HS-27A (cell line): ENCODE measurements around the gene LGALS7.

Experiments
- DNase-seq: peaks from one replicate; pipeline ENCODE4 v3.0.0-alpha.2; 2012; ENCODE audit warnings: low read depth, missing footprints

LGALS7 gene

DNA sequence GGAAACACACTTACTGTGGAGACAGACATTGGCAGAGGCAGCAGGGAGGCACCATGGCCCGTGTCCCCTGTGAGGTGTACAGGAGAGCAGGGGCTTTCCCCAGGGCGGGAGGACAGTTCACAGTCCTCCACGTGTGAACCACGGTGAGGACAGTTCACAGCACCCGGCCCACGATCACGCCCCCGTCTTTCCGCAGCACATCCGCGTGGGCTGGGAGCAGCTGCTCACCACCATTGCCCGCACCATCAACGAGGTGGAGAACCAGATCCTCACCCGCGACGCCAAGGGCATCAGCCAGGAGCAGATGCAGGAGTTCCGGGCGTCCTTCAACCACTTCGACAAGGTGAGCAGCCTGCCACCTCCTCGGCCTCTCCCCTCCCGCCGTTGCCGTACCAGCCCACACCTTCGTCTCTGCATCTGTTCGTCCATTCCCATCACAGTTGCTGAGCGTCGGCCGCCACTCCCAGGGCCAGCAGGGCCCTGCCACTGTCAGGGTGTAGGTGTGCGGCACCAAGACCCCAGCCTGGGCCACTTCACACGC lies 46.5 kb downstream of the LGALS7 start:
- no peak for DNase-seq

DNA sequence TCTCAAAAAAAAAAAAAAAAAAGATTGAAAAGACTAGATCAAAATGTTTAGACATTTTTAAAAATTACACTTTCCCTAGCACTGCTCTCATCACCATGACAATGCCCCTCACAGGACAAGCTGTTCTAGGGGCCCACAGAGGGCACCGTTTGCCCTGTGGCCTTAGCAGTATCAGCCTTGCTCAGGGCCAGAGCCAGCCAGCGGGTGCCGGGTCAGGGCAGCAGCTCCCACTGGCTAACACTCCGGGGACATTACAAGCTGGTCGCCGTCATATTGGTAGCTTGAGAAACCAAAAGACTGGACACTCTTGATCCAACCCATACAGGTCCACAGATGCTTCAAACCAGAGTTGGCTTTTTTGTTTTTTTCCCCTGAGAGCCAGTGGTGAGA lies 47.0 kb downstream of the LGALS7 start:
- no peak for DNase-seq

DNA sequence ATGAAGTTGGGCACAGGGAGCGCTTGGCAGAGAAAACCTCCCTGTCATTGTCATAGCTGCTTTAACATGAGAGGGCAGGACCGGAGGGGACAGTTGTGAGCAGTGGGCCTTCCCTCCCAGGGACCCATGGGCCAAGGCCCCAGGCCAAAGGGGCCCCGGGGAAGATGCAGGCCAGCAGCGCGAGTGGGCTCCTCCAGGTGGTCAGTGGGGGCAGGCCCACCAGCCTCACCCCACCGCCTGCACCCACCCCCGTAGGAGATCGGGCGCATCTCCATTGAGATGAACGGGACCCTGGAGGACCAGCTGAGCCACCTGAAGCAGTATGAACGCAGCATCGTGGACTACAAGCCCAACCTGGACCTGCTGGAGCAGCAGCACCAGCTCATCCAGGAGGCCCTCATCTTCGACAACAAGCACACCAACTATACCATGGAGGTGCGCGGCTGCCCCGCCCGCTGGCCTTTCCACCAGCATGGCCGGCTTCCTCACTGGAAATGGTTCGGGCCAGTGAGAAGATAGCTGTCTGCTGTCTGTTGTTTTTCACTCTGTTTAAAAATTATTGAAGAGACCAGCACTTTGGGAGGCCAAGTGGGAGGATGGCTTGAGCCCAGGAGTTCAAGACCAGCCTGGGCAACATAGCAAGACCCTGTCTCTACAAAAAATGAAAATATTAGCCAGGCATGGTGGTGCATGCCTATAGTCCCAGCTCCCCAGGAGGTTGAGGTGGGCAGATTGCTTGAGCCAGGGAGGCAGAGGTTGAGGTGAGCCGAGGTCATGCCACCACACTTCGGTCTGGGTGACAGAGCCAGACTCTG lies 47.6 kb downstream of the LGALS7 start:
- no peak for DNase-seq

DNA sequence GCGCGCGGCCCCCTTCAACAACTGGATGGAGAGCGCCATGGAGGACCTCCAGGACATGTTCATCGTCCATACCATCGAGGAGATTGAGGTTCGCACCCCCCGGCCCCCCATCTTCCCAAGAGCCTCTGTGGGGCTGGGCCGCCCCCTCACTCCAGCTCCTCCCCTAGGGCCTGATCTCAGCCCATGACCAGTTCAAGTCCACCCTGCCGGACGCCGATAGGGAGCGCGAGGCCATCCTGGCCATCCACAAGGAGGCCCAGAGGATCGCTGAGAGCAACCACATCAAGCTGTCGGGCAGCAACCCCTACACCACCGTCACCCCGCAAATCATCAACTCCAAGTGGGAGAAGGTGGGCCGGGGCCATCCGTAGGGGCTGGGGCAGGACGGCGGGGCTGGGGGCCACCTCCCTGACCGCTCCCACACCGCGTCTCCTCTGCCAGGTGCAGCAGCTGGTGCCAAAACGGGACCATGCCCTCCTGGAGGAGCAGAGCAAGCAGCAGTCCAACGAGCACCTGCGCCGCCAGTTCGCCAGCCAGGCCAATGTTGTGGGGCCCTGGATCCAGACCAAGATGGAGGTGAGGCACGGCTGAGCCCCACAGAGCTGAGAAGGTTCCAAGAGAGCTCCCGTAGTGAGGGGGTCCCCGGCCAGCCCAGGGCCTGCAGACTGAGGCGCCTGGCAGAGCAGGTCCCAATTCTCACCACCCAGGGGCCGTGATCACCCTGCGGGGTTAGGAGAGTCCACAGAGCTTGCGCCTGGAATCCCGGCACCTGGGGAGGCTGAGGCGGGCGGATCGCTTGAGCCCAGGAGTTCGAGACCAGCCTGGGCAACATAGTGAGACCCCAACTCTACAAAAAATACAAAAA lies 49.1 kb downstream of the LGALS7 start:
- DNase-seq = no peak

DNA sequence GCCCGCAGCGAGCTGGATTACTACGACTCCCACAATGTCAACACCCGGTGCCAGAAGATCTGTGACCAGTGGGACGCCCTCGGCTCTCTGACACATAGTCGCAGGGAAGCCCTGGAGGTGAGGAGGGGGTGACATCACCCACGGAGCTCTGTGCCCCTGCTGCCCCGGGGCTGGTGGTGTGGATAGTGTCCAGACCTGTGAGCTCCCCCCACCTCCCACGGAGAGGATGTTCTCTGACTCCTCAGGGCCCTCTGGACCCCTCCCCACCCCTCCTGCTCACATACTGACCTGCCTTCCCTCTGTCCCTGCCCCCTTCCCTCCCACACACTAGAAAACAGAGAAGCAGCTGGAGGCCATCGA lies 49.7 kb downstream of the LGALS7 start:
- no peak for DNase-seq

DNA sequence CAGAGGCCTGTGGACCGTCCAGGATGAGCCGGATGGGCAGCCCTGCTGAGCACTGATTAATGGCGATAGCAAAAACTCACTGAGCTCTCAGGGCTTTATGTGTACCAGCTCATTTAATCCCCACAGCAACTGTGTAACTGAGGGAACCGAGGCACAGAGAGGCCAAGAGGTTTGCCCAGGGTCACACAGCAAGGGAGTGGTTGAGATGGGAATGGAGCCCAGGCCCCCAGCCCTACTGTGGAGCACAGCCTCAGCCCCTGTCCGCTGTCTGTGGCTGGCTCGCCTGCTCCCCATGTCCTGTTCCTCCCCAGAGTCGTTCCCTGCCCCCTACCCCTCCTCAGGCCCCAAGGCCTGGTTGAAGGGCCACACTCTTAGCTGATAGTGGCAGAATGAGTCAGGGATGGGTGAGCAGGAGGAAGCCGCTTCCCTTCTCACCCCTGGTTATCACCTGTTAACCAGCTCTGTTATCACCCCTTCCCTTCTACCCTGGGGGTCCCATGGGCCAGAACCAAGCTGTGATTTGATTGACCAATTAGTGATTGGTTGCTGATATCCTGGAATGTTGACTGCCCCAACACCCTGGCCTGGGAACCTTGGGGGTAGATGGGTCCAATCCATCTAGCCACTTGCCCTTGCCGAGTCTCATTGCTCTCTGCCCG lies 50.2 kb downstream of the LGALS7 start:
- no peak for DNase-seq

DNA sequence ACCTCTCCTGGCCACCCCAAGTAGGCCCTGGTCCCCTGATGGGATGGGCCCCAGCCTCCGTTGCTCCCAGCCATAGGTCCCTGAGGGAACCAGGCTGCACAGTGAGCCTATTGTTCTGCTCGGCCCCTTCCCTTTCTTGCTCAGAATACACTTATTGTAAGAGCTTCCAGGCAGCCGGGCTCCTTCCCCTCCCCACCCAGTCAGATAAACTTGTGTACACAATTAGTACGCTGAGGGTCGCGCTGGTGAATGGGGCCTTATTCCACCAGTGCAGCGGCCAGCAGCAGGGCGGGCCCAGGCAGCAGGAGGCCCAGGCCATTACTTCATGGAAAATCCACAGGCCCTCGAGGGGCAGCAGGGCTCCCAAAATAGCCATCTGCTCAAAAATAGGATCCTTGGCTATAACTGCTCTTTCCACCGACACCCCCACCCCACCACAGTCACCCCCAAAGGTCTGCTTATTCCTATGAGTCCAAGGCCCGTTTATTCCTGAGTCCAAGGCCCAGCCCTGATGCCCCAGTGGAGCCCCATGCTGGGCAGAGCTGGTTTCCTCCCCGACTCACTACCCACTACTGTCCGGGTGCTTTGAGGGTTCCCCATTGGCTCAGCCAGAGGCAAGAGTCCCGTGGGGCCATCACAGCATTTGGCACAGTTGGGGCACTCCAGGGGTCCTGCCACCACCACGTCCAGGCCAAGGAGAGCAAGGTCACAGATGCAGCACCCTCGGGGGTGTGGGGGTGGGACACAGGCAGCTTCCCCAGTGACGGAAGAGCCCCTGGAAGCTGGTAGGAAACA lies 51.1 kb downstream of the LGALS7 start:
- DNase-seq = no peak

DNA sequence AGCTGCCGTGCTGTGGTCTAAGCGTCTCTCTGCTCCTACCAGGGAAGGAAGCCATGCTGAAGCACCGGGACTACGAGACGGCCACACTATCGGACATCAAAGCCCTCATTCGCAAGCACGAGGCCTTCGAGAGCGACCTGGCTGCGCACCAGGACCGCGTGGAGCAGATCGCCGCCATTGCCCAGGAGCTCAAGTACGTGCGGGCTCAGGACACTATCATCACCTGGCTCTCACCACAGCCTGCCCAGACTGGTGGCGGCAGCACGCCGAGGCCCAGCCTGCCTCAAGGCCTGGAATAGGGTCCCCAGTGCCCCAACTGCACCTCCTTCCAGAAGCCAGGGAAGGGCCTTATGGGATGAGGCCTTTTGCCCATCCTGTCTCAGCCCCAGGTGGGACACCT lies 51.8 kb downstream of the LGALS7 start:
- no peak for DNase-seq
